ENCODE results near the gene MRPL53.

DNA sequence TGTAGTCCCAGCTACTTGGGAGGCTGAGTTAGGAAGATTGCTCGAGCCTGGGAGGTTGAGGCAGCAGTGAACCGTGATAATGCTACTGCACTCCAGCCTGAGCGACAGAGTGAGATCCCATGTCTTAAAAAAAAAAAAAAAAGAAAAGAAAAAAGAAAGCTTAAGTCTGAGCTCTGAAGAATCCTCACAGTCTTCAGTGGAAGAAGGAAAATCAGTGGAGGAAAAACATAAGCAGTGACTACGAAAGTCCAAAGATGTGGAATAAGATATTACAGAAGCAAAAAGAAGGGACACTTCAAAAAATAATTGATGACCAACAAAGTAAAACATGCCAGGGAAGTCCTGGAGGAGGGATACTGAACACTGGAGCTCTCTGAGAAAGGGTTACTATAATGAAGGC lies 37.8 kb upstream of the MRPL53 start:
- TF ChIP-seq POLR2AphosphoS5 (IDR thresholded peaks at IDR 0.05) (no peak), POLR2A (IDR thresholded peaks at IDR 0.05) (no peak)
- TF ChIP-seq, protein P1, sequence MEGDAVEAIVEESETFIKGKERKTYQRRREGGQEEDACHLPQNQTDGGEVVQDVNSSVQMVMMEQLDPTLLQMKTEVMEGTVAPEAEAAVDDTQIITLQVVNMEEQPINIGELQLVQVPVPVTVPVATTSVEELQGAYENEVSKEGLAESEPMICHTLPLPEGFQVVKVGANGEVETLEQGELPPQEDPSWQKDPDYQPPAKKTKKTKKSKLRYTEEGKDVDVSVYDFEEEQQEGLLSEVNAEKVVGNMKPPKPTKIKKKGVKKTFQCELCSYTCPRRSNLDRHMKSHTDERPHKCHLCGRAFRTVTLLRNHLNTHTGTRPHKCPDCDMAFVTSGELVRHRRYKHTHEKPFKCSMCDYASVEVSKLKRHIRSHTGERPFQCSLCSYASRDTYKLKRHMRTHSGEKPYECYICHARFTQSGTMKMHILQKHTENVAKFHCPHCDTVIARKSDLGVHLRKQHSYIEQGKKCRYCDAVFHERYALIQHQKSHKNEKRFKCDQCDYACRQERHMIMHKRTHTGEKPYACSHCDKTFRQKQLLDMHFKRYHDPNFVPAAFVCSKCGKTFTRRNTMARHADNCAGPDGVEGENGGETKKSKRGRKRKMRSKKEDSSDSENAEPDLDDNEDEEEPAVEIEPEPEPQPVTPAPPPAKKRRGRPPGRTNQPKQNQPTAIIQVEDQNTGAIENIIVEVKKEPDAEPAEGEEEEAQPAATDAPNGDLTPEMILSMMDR (IDR thresholded peaks at IDR 0.05 in 8 of 11, conservative IDR thresholded peaks at IDR 0.05 in 3 of 11): no peak

Data from spleen (tissue), 7 donors.